Left kidney (tissue), 8 donors: ENCODE results near the gene SCN2B. TPM values are rescaled to one million over a fixed set of nuclear protein-coding genes. Genes with fewer than 3 reads are reported as not detected.

ENCODE experiments used
- DNase-seq: peaks from one replicate; pipeline ENCODE4 v3.0.0-alpha.2; 2013
- long read RNA-seq, 8 donors: transcript quantifications; one replicate each; lab custom pipeline, GENCODE V29; 2026
- polyA plus RNA-seq: library from polyadenylated mRNA; unstranded; fragments of 120-200 nt; gene quantifications from one replicate; pipeline ENCODE4 v1.2.1, GENCODE V29; 2013; ENCODE audit not compliant: insufficient read length

SCN2B gene, protein sequence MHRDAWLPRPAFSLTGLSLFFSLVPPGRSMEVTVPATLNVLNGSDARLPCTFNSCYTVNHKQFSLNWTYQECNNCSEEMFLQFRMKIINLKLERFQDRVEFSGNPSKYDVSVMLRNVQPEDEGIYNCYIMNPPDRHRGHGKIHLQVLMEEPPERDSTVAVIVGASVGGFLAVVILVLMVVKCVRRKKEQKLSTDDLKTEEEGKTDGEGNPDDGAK
- 3.0 TPM for polyA plus RNA-seq
- long read RNA-seq, donor 1, result 0 reads
- long read RNA-seq, donor 2, result 0 reads
- long read RNA-seq, donor 3, result 0 reads
- long read RNA-seq, donor 4, result 0 reads
- long read RNA-seq, donor 5, full-length matches to known transcripts, result 1 of 1 reads
- long read RNA-seq, donor 5, partial matches to known transcripts, result 0 of 1 reads
- long read RNA-seq, donor 5, other reads (novel, unspliced or antisense), result 0 of 1 reads
- long read RNA-seq, donor 6, full-length matches to known transcripts, result 2 of 2 reads
- long read RNA-seq, donor 6, partial matches to known transcripts, result 0 of 2 reads
- long read RNA-seq, donor 6, other reads (novel, unspliced or antisense), result 0 of 2 reads
- long read RNA-seq, donor 7, full-length matches to known transcripts, result 2 of 2 reads
- long read RNA-seq, donor 7, partial matches to known transcripts, result 0 of 2 reads
- long read RNA-seq, donor 7, other reads (novel, unspliced or antisense), result 0 of 2 reads
- long read RNA-seq, donor 8, full-length matches to known transcripts, result 2 of 2 reads
- long read RNA-seq, donor 8, partial matches to known transcripts, result 0 of 2 reads
- long read RNA-seq, donor 8, other reads (novel, unspliced or antisense), result 0 of 2 reads

DNA sequence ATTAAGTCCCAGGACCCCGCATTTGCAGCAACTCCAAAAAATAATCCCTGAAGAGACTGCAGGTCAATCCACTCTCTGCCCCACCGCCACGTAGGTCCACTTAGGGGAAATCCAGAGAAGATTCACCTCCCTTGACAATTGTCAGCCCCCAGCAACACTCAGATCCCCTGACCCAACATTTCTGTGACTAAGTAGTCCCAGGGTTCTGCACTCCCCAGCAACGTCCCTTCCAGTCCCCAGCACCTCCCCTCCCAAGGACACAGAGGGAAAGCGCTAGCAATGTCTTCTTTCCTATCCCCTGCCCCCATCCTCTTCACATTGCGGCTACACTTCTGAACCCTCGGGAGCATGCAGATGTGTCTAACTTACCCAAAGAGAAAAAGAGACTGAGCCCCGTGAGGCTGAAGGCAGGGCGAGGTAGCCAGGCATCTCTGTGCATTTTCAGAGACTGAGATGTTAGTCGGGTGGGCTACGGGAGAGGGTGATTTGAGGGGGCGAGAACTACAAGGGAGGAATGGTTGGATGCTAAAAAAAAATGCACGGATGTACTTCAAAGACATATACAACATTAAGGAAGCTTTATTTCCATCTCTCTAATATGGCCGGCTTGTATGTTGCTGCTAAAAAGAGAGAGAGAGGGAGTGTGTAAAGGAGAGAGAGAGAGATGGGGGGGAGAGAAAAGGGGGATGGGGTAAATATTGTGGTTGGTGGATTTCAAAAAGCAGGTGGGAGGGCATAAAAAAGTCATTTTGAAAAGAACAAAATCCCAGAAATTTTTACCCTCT is at the start of gene SCN2B:
Gene SCN2B (minus strand): TSS at position 647 of the 785 bp plus-strand sequence. CDS start 208 bp downstream, at position 439.
- no peak for DNase-seq

DNA sequence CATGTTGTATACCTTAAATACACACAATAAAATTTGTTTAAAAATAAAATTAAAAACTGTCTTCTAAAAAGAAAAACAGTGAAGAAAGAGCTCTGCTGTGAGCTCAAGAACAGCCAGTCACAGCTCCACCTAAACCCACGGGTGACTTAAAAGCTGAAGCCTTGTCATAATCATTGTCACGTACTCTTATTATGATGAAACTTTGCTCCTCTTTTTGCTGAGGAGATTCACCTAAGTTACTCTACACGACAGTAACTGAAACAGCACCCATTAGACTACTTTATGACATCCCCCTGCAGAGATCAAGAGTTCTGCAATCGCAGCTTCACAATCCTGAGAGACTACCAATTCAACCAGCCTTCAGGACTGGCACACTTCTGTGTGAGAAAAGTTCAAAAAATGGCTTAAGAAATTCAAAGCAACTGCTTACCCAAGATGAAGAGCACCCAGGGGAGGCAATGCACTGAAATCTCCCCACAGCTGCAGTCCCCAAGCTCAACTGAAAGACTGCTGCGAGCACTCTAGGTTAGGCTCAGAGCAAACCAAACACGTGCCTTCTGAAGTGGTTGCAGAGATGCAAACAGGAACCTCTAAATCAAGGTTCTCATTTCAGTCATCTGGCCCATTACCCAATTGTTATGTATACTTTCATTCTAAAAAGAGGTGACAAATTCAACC is 48.2 kb upstream of the SCN2B start, which contains the start of gene JAML:
Gene JAML (minus strand): TSS at position 501 of the 678 bp plus-strand sequence. CDS start 10,145 bp downstream, outside the sequence.
- no peak for DNase-seq

DNA sequence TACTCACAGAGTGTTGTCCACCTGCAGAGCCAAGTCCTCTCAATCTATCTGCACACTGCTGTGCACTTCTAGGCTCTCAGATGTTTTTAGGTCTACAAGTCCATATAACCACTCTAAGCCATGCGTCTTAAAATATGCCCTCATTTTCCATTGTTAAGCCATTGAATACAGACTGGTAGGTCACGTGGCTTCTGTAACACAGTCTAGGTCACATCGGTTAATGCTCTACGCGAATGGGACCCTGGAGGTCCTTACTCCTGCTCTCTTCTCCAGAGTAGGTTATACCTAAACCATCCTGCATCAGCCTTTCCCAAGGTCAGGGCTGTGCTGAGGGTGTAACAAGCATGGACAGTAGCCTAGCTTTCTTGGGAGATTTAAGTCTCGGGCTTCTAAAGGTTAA is 47.6 kb upstream of the SCN2B start:
- no peak for DNase-seq

DNA sequence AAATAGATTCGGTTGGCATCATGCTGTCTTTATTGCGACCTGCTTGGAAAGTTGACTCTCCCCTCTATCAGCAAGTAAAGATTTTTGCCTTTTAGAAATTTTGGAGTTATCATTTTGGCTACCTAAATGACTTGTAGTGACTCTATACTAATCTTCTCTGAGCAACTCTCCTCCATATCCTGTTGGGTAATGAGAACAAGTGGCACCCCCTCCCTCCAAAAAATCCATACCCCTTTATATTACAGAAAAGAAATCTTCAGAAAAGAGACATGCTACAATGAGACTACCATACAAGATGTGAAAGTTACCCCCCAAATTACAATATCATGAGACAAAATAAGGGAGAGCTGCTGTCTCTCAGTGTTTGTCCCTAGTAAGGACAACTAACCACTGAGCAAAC is 47.1 kb upstream of the SCN2B start:
- no peak for DNase-seq

DNA sequence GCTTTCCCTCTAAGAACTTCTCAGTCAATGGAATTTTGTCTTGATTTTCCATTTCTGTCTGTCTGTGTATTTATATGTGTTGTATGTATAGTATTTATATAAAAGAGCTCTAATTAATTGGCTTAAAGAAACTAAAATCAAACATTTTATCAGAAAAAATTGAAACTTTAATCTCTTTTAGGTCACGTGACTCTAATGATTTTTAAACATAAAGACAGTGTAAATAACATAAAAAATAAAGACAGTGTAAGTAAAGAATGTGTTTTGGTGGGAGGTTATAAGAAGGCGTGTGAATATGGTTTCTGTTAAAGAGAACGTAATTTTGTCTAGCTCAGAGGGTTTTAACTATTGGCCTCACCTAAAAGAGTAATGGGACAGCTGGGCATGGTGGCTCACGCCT is 46.0 kb upstream of the SCN2B start:
- no peak for DNase-seq

DNA sequence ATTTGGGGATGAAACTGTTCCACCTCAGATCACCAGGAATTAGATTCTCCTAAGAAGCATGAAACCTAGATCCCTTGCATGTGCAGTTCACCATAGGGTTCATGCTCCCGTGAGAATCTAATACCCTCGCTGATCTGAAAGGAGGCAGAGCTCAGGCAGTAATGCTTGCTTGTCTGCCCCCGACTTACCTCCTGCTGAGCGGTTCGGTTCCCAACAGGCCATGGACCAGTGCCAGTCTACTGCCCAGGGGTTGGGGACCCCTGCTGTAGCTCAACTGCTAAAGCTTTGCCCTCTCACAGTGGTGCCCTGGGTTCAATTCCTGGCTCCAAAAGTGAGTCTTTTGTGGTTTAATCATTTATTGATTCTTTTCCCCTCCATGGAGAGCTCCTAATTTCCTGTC is 45.0 kb upstream of the SCN2B start:
- no peak for DNase-seq

DNA sequence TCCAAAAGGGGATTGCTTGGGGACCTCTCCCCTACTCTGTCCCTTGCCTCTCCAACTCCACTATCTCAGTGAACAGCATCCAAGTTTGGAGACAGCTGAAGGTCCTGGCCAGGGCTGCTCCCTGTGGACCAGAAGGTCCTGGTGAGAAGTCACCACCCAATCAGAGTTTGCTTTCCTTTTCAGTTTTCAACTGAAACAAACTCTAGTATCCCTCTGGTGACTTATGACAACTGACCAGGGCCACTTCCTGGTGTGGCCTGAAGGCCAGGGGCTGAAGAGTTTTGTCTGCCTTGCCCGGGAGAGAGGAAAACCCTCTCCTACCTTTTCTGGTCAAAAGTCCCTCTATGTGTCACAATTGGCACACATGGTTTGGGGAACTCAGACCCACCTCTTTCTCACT is 43.3 kb upstream of the SCN2B start:
- no peak for DNase-seq

DNA sequence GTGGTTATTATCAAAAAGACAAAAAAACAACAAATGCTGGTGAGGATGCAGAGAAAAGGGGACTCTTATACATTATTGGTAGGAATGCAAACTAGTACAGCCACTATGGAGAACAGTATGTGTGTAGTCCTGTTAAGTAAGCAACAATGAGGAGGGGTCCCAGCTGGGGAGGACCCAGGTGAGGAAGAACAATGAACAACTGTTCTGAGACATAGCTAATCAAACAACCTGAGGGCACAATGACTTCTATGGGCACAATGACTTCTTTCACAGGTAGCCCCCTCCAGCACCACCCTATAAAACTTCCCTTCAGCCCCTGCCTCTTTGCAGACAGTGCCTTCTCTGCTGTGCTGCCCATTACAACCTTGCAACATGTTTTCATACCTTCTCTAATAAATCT is 42.8 kb upstream of the SCN2B start:
- no peak for DNase-seq

DNA sequence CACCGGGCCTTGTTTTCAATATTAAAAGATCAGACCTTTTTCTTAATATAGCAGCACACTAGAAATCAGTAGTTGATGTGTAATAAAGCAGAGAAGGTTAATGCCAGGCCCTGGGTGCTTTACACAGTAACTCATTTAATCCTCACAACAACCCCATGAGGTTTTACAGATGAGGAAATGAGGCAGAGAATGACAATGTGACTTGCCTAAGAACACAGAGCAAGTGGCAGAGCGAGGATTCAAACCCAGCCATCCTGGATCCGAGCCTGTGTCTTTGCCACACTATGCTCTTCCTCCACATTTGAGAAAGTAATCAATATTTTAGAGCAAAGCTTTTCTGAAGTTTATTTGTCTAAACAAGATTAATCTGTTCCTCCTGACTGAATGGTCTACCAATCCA is 41.1 kb upstream of the SCN2B start:
- no peak for DNase-seq

DNA sequence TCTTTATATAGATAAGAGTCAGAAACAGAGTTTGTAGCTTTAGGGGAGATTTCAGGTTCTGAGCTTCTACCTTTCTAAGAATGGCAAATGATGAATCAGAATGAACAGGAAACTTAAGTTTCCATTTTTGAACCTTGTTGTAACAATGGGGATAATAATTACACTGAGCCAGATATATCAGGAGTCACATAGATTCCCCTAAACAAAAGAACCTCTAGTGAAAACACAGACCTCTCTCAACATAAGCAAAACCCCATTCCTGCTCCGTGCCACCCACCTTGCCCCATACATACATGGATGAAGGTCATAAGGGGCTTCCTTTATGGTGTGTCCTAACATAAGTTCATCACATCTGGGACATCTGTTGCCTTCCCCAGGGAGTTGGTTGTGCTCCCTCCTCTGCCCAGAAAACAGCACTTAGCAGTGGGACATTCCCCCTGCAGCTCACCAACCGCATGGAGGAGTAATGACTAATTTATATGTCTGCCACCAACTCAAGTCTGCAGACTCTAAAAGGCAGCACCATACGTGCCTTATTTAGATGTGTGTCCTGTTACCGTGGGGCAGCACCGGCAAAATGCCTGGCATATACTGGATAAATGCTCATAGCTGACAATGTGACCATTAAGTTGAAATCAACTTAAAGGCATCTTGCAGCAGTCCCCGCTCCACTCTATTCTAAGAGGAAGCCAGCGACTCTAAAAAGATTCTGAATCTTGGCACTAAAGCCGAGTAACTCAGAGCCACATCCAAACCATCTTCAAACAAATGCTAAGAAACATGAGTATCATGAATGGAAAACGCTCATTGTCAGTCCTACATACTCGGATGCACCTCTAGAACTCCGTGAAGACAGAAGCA is 40.4 kb upstream of the SCN2B start:
- no peak for DNase-seq

DNA sequence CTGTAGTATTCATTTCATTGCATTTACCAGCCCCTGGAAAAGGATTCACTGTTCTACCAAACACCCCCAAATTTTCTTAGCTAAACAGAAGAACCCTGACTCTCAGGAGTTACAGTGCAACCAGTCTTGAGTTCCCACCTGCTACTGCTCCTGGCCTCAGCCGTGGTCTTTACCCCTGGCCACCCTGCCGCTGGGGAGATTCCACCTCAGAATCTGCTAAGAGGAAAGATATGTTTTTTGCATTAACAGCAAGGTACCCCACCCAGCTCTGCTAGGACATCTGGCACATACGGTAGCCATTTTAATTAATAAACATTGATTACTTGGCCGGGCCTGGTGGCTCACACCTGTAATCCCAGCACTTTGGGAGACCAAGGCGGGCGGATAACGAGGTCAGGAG is 39.3 kb upstream of the SCN2B start:
- no peak for DNase-seq

DNA sequence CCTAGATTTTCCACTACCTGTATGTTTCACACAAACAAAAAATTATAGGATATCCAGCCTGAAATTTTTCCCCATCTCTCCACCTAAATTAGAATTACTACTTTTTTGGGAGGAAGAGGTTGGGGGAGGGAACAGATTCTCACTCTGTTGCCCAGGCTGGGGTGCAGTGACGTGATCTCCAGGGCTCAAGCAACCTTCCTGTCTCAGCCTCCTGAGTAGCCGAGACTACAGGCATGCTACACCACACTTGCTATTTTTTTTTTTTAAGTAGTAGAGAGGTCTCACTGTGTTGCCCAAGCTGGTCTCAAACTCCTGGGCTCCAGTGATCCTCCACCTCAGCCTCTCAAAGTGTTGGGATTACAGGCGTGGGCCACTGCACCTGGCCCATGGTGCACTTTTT is 38.8 kb upstream of the SCN2B start:
- DNase-seq, result no peak

DNA sequence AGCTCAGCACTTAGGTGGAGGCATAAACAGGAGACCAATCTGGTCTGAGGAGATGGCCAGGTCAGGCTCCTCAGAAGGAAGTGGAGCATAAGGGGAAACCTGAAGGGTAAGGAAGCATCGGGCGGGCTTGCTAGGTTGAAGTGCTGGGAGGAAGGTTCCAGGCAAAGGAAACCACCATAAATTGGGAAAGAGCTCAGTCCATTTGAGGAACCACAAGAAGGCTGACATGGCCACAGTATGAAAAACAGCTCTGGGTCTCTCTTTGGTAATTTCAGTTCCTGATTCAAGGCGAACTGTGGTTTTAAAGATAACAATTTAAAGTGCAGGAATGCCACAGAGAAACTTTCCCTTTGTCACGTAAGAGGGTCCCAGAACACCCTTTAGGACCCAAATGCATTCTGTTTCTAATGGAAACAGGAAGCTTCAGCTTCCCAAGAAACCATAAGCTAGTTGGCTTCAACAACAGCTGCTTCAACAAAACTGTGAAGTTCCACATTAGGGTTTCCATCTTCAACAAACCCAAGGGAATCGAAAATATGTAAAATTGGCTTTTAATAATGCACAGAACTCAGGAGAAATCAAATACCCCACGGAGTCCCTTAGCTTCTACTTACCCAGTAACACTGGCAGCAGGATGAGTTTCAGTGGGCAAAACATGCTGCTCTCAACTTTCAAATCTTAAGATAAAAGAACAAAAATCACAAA is 37.9 kb upstream of the SCN2B start:
- no peak for DNase-seq

DNA sequence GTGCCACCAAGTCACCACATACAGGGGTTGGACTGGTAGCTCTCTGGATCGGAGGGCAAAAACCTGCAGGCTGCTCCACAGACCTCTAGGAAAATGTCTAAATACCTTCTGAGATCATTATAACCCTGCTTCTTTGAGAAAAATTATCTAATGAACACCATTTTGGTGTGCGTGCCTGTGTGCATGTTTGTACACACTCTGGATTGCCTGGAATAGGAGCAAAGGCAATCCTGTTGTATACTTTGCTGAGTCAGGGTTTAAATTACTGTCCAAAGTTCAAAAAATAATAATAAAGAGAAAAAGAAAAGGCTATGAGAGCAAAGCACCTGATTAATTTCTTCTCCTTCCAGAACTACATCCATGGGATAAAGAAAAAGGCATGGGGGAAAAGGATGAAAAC is 37.3 kb upstream of the SCN2B start:
- DNase-seq, result no peak

DNA sequence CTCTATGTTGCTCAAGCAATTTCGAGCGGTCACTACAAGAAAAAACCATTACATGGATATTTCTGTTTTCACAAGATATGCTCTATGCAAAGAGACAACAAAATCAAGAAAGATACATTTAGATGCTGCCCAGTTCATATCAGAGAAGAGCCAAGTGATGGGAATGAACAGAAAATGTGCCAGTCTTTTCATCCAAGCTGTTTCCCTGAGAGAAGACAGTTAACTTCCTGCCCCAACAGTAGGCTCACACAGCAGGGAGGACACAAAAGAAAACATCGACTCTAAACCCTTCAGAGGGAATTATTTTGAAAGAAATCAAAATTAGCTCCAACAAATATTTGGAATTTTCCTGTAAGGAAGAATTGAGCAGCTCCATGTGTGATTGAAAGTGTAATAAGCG is 36.8 kb upstream of the SCN2B start:
- DNase-seq, result no peak

DNA sequence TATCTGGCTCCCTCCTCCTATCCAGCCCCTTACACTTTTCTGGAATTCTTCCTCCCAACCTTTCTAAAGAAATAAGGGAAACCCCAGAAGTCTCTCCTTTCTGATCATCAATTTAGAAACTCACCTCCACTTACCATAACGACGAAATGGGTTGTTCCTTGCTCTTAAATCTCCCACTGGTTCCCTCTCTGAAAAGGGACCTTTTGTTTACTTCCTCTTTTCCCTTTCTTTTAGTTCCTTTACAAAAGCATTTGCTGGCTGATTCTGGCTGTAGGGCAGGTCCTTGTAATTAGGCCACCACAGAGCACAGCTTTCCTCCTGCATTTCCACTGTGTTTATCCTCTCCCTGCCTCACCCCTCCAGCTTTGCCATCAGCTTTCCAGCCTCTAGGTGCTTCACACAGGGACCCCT is 36.3 kb upstream of the SCN2B start:
- no peak for DNase-seq

DNA sequence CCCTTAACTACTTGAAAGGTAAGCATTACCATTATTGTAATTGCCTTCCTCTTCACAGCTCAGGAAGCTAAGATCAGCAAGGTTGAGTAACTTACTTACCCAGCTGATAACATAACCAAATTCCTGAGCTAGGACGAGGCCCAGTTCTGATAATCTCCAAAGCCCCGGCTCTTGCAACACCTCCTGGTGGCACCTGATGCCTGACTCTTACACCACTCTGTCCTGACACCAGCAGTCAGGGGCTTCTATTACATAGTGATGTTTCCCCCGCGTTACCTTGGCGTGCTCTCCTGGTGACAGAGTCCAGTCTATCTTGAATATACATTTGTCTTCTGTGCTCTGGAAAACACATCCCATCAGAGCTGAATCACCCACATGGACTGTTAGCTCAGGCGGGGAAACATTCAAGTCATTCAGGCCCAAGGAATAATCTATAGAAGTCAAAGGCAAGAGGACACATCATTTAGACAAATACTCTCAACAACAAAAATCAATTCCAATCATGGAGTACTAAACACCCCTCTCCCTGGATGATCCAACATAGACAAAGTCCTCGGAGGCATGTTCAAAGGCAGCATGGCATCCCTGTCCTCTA is 35.8 kb upstream of the SCN2B start:
- no peak for DNase-seq

DNA sequence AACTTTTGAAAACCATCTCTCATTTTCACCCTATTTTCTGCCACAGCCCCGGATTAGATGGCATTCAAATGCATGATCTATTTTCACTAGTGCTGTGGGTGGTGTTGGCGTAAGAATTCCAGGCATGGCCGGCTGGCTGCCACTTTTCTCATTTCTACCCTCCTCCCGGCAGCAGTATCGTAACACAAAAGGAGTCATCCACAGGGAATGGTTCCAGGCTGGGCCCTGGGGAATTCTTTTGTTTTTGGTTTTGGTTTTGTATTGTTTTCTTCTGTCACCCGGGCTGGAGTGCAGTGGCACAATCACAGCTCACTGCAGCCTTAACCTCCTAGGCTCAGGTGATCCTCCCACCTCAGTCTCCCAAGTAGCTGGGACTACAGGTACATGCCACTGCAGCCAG is 34.6 kb upstream of the SCN2B start:
- no peak for DNase-seq

DNA sequence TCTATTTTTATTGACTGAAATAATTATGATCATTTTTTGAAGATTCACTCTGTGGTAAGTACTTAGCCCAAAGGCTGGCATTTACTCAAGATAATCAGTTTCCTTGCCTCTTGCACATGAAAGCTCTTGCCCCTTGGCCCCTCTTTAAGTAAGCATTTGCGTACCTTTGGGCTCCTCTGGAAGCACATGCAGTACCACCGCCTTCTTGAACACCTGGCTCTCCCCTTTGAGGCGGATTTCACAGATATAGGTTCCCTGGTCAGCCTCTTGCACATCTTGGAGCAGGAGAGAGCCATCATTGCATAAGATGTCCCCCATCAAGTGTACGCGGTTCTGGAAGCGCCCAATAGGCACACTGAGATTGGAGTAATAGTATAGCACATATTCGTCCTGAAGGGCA is 33.9 kb upstream of the SCN2B start:
- DNase-seq, result no peak

DNA sequence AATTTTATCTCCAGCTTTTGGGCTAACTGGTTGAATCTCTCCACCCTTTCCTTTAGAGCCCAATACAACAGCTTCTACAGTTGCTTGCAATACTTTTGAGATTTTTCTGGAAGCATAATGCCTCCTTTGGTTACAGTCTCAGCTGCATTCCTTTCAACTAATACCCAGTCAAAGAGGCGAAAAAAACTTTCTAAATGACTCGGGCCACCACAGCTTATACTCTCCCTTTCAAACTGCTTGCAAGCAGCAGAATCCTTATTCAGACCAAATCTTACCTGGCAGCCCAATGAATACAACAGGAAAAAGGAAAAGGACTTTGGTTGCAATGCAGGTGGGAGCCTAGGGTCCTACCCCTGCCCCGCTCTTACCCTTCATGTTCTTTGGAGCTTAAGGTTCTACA is 32.6 kb upstream of the SCN2B start:
- no peak for DNase-seq
